Astrocyte of the cerebellum (primary cell): ENCODE results near the gene PBRM1.

Experiments used
- DNase-seq: peaks from one replicate; pipeline ENCODE4 v3.0.0-alpha.2; 2011; ENCODE audit warnings: low read depth
- H3K4me3 ChIP-seq: 2 replicates; pipeline ENCODE4 v1.5.1; 2011; ENCODE audit warnings: mild to moderate bottlenecking, low read depth, low read length, moderate library complexity
- CTCF ChIP-seq: IDR thresholded peaks from 2 replicates; pipeline ENCODE4 v1.5.1; 2012; ENCODE audit warnings: low read length, low read depth, moderate library complexity, mild to moderate bottlenecking; ENCODE audit errors: missing control alignments
- in situ Hi-C: cut with HindIII; loops from 2 replicates; pipeline ENCODE4 v1.10.0; 2017; ENCODE audit warnings: low sequenced_read_pairs

Gene PBRM1

GRCh38 chr3:52520141-52520667 lies 165.5 kb downstream of the PBRM1 start:
- in situ Hi-C loops: no loop called here
- no peak overlapping the region for H3K4me3 ChIP-seq
- DNase-seq: no peak
- TF ChIP-seq CTCF: no peak

- H3K4me3 ChIP-seq: no peak overlapping the region
- in situ Hi-C loops: no loop called here
- no peak for TF ChIP-seq CTCF
- no peak for DNase-seq
These were observed 166.1 kb downstream of the PBRM1 start for GRCh38 chr3:52519445-52520140.

GRCh38 chr3:52518723-52519444 lies 166.8 kb downstream of the PBRM1 start:
- TF ChIP-seq CTCF: no peak
- in situ Hi-C loops: no loop called here
- no peak for DNase-seq

GRCh38 chr3:52517796-52518722 lies 167.7 kb downstream of the PBRM1 start:
- in situ Hi-C loops: no loop called here
- TF ChIP-seq CTCF: no peak
- H3K4me3 ChIP-seq: no peak overlapping the region
- DNase-seq: no peak

More at GRCh38 chr3:52518723-52519444, 166.8 kb downstream of the PBRM1 start:
- H3K4me3 ChIP-seq: no peak overlapping the region

DNA sequence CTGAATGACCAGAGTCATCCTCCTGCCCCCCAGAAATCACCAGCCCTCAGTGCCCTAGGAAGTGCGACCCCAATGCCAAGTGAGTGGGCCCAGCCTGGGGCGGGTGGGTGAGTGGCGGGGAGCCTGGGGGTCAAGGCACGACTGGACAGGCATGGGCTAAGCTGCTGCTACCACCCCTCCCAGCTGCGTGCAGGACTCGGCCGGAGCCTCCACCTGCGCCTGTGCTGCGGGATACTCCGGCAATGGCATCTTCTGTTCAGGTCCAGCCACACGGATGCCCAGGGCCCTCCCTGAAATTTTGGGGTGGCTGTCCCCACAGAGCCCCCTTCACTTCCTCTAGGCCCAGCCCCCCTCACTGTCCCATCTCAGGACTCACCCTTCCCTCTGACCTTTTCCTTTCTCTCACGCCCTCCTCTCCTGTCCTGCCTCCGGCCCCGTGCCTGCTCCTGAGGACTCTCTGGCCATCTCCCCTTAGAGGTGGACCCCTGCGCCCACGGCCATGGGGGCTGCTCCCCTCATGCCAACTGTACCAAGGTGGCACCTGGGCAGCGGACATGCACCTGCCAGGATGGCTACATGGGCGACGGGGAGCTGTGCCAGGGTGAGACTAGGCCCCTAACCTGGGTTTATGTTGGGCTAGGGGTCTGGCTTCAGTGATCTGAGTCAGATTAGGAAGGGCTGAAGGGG lies 169.1 kb downstream of the PBRM1 start:
- DNase-seq: no peak
- in situ Hi-C loops: no loop called here
- H3K4me3 ChIP-seq: no peak overlapping the region
- no peak for TF ChIP-seq CTCF

GRCh38 chr3:52515192-52515591 lies 170.5 kb downstream of the PBRM1 start:
- in situ Hi-C loops: no loop called here
- TF ChIP-seq CTCF: no peak
- DNase-seq: no peak
- no peak overlapping the region for H3K4me3 ChIP-seq
